ENCODE data around the gene GBP6.
"Not testable (repeated sequence)": the region's sequence is repeated elsewhere in the genome, so short reads cannot be mapped to it uniquely, and the experiment has no call there.

GBP6 gene

GRCh38 chr1:89373810-89374209, 10.0 kb downstream of the GBP6 start:
- not testable (repeated sequence) for DNase-seq (ENCODE audit: low read depth)

DNA sequence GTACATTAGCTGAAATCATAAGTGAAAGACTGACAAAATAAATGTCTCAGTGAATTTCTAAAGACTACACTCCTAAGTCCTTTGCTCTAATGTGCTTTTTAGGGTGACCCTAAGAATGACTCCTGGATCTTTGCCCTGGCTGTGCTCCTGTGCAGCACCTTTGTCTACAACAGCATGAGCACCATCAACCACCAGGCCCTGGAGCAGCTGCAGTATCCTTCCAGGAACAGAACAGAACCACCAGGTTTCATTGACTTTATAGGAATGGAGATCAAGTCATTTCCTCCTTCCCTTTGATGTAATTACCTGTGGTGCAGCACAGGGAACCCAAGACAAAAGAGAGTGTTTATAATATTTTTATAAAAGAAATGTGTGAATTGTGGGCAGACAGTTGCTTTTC, 14.1 kb downstream of the GBP6 start:
- no peak for DNase-seq (ENCODE audit: low read depth)

DNA sequence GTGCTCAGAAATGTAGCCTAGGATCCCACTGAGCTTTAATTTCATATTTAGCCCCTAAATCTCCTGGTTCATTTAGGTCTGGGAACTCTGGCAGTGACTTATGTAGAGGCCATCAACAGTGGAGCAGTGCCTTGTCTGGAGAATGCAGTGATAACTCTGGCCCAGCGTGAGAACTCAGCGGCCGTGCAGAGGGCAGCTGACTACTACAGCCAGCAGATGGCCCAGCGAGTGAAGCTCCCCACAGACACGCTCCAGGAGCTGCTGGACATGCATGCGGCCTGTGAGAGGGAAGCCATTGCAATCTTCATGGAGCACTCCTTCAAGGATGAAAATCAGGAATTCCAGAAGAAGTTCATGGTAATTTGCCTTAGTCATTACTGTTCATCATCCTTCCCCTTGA, 17.8 kb downstream of the GBP6 start:
- no peak for DNase-seq (ENCODE audit: low read depth)

GRCh38 chr1:89382479-89382878, 18.6 kb downstream of the GBP6 start:
- DNase-seq (ENCODE audit: low read depth), result no peak

DNA sequence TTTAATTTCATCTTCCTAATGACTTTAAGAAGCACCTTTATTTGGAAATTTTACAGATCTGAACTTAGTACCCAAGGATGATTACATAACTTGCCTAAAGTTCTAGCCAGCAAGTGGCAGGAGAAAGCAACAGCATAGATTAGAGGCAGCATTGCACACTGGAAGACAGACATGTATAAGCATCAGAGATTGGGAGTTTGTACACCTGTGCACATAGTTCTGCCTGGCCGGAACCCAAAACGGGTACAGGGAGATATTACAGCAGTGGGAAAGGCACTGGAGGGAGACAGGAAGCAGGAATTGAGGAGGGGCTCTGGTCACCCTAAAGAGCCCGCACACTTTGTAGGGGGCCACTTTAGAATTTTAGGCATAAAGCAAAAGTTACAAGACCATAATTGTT, 19.3 kb downstream of the GBP6 start:
- no peak for DNase-seq (ENCODE audit: low read depth)

- DNase-seq (ENCODE audit: low read depth), result no peak
These were observed 26.8 kb downstream of the GBP6 start for GRCh38 chr1:89390707-89391106.

GRCh38 chr1:89391686-89392085, 27.8 kb downstream of the GBP6 start:
- no peak for DNase-seq (ENCODE audit: low read depth)

- no peak for DNase-seq (ENCODE audit: low read depth)
These were observed 31.0 kb downstream of the GBP6 start for GRCh38 chr1:89394851-89395250.

GRCh38 chr1:89396902-89397301, 33.0 kb downstream of the GBP6 start:
- DNase-seq (ENCODE audit: low read depth), result no peak

DNA sequence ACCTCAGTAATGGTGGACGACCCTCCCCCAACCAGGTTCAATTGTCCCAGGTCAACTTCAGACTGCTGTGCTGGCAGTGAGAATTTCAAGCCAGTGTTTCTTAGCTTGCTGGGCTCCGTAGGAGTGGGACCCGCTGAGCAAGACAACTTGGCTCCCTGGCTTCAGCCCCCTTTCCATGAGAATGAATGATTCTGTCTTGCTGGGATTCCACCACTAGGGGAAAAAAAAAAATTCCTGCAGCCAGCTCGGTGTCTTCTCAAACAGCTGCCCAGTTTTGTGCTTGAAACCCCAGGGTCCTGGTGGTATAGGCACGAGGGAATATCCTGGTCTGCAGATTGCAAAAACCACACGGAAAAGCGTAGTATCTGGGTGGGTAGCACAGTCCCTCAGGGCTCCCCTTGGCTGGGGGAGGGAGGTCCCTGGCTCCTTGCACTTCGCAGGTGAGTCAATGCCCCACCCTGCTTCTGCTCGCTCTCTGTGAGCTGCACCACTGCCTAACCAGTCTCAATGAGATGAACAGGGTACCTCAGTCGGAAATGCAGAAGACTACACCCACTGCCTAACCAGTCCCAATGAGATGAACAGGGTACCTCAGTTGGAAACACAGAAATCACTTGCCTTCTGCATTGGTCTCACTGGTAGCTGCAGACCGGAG, 41.5 kb downstream of the GBP6 start:
- DNase-seq (ENCODE audit: low read depth), result no peak

GRCh38 chr1:89407360-89407759, 43.5 kb downstream of the GBP6 start:
- no peak for DNase-seq (ENCODE audit: low read depth)

DNA sequence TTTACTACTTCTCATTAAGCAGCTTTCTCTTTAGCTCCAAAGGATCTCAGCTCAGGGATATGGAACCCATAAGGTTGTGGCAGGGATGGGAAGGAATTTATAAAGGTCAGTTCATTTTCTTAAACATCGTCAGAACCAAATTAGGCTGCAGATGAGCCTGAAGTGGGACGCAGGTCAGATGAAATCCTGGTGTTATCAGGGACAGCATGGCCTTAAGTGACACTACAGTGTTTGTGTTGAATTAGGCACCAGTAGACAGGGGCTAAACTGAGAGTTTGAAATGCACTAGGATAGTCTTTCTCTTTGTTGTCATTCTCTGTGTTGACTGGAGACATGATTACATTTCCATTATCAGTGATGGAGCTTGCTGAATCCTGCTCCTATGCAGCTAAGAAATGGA, 43.9 kb downstream of the GBP6 start:
- not testable (repeated sequence) for DNase-seq (ENCODE audit: low read depth)

DNA sequence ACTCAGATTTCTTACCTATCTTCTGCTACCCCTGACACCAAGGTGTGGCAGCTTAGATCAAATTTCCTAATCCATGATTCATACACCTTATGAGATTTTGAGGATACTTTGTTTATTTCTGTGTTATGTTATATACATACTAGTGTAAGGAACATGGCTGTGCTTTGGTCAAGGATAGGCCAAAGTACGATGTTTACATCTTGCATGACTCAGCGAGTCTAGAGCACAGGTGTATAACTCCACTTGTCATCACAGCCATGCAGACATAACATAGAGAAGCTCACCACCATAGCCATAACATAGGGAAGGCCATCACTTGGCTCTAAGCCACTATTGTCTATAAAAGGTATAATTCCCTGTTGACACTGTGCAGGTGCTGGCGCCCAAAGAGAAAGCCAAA, 61.2 kb downstream of the GBP6 start:
- no peak for DNase-seq (ENCODE audit: low read depth)

- no peak for DNase-seq (ENCODE audit: low read depth)
These were observed 65.2 kb downstream of the GBP6 start for GRCh38 chr1:89429062-89429461.

DNA sequence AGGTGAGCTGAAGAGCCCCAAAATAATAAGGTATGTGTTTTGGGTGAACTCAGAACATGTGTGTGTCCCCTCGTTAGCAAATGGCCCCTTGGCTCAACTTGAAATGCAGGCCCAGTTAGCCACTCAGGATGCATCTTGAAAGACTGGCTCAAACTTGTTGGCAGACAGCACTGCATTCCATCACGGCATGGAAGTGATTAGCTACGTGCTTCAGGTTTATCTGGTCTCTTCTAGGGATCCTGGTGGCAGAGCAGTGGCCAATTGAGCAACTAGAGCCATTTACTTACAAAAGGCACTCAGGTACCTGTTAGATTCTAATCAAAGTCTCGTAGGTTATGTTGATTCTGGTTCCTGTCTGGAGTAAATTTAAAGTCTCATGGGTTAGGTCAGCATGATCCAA, 65.8 kb downstream of the GBP6 start:
- not testable (repeated sequence) for DNase-seq (ENCODE audit: low read depth)

DNA sequence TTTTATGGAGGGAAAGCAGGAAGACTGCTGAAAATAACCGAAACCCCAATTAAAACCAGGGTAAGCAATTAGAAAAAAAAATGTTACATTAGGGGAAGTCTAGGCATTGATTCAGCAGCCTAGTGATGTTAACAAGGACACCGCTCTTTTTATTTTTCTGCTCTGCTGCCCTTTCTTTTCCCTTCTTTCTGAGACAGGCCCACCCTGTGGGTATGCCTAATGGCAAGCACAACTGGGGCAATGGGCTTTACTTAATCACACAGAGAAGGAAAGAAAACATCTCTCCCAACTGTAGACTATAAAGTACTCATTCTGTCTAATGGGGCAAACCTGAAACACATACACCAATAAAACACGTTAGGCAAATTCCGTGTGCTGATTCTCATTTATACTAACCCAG, 69.6 kb downstream of the GBP6 start:
- no peak for DNase-seq (ENCODE audit: low read depth)

GRCh38 chr1:89434058-89434780, 70.4 kb downstream of the GBP6 start:
- peak; percentile 27 for DNase-seq (ENCODE audit: low read depth)

All from CMK (cell line).